Measurements from ENCODE around the gene LIMS2. TPM values are rescaled to one million over a fixed set of nuclear protein-coding genes. Genes with fewer than 3 reads are reported as not detected.

Gene LIMS2
- total and polyA plus RNA-seq, 2 experiments from 2014 or later: 1.6 to 3.5 TPM

- no peak for TF ChIP-seq CREB1 (CRISPR knock-in tag; IDR thresholded peaks at IDR 0.05; ENCODE audit: low read depth)
- no peaks in the 10 kb centered on the region for H3K9me2 ChIP-seq (ENCODE audit: insufficient read depth)
- H3K4me3 Mint-ChIP-seq: no peak overlapping the region
- H2AFZ ChIP-seq: no peak overlapping the region
- H3K36me3 ChIP-seq (ENCODE audit: insufficient read depth): no peaks in the 10 kb centered on the region
- no peak overlapping the region for H3K4me2 ChIP-seq
- no peak overlapping the region for H3K27ac ChIP-seq (ENCODE audit: low read depth)
- no peaks in the 10 kb centered on the region for H3F3A ChIP-seq (replicated peaks; ENCODE audit: low read depth)
- peaks cover 9% of the 10 kb centered on the region for H3K4me1 Mint-ChIP-seq
- no peaks in the 10 kb centered on the region; the same call in 1 of the 2 replicates for H4K20me1 ChIP-seq (replicated peaks; ENCODE audit: insufficient read depth)
- H3K4me1 ChIP-seq (ENCODE audit: insufficient read depth): no peaks in the 10 kb centered on the region
- no peak overlapping the region for H3K4me3 ChIP-seq
- DNase-seq (ENCODE audit: low spot score) (no peak), ATAC-seq (no peak)
- H3K36me3 Mint-ChIP-seq (ENCODE audit: low read depth): no peaks in the 10 kb centered on the region; the same call in 2 of the 3 replicates
- no peaks in the 10 kb centered on the region for H3K79me2 ChIP-seq (replicated peaks; ENCODE audit: insufficient read depth)
- no peaks in the 10 kb centered on the region for H3K9me3 Mint-ChIP-seq
- no peak overlapping the region for H3K27ac Mint-ChIP-seq
- H3K27me3 Mint-ChIP-seq (ENCODE audit: insufficient read depth, low read depth, poor library complexity): peaks cover 21% of the 10 kb centered on the region
- peaks cover 20% of the 10 kb centered on the region for H3K27me3 ChIP-seq (ENCODE audit: insufficient read depth)
Measured at GRCh38 chr2:127659408-127660290, 15.7 kb downstream of the LIMS2 start.

DNA sequence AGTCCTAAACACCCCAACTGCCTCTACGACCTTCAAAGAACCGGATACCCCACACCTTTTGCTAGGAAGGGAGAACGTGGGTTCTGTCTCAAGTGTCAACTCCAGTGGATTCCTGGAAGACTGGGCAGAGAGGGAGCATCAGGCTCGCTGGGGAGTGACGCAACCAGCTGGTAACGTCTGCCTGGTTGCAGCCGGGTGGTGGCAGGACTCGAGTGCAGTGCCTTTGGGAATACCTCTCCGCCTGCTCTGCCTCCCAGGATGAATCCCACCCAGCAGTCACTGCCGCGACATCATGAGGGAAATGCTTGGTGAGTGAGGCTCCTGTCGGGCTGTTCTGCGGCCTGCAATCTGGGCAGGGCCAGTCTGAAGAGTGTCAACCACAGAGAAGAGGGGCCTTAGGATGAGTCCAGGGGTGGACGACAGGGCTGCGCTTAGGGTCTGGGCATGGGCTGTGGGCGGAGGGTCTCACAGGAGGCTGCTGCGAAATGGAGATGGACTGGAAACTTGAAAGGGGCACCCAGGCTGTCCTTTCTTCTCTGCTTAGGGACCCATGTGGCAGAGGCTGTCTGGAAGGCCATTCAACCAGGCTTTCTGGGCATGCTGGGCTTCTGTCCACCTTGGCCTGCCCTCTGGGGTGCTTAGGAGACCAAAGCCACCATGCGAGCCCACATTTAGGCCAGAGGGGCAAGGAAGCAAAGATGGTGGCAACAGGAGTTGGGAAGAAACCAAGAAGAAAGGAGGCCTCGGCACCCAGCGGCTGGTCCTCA lies 16.5 kb downstream of the LIMS2 start:
- Mint-ChIP-seq H3K4me3 (no peak overlapping the region), H3K36me3 (ENCODE audit: low read depth) (no peaks in the 10 kb centered on the region; the same call in 2 of the 3 replicates), H3K9me3 (no peaks in the 10 kb centered on the region), H3K27me3 (ENCODE audit: insufficient read depth, low read depth, poor library complexity) (peaks cover 18% of the 10 kb centered on the region), H3K27ac (no peak overlapping the region), H3K4me1 (peaks cover 9% of the 10 kb centered on the region)
- no peaks in the 10 kb centered on the region; the same call in 1 of the 2 replicates for H4K20me1 ChIP-seq (replicated peaks; ENCODE audit: insufficient read depth)
- peaks cover 12% of the 10 kb centered on the region for H3K27me3 ChIP-seq (ENCODE audit: insufficient read depth)
- H3K4me1 ChIP-seq (ENCODE audit: insufficient read depth): no peaks in the 10 kb centered on the region
- no peak for DNase-seq (ENCODE audit: low spot score)
- no peak overlapping the region for H2AFZ ChIP-seq
- no peaks in the 10 kb centered on the region for H3K79me2 ChIP-seq (replicated peaks; ENCODE audit: insufficient read depth)
- no peak for TF ChIP-seq JUNB (IDR thresholded peaks at IDR 0.05; ENCODE audit: unreplicated experiment)
- TF ChIP-seq CREB1 (CRISPR knock-in tag; IDR thresholded peaks at IDR 0.05; ENCODE audit: low read depth): no peak
- no peak for TF ChIP-seq EZH2 (IDR thresholded peaks at IDR 0.05; ENCODE audit: low read depth, unreplicated experiment)
- TF ChIP-seq POLR2AphosphoS5 (IDR thresholded peaks at IDR 0.05; ENCODE audit: low read depth): no peak
- no peak for TF ChIP-seq STAT1 (IDR thresholded peaks at IDR 0.05; ENCODE audit: unreplicated experiment)
- no peak overlapping the region for H3K4me3 ChIP-seq
- no peak overlapping the region for H3K27ac ChIP-seq (ENCODE audit: low read depth)
- H3K36me3 ChIP-seq (ENCODE audit: insufficient read depth): no peaks in the 10 kb centered on the region
- H3K9me2 ChIP-seq (ENCODE audit: insufficient read depth): no peaks in the 10 kb centered on the region
- H3F3A ChIP-seq (replicated peaks; ENCODE audit: low read depth): no peaks in the 10 kb centered on the region
- ATAC-seq: no peak
- H3K4me2 ChIP-seq: no peak overlapping the region

GRCh38 chr2:127658146-127658545 lies 17.2 kb downstream of the LIMS2 start:
- no peak overlapping the region for H3K4me3 ChIP-seq
- no peaks in the 10 kb centered on the region for H3K9me2 ChIP-seq (ENCODE audit: insufficient read depth)
- no peaks in the 10 kb centered on the region for H3K36me3 ChIP-seq (ENCODE audit: insufficient read depth)
- H3K79me2 ChIP-seq (replicated peaks; ENCODE audit: insufficient read depth): no peaks in the 10 kb centered on the region
- H2AFZ ChIP-seq: no peak overlapping the region
- DNase-seq (ENCODE audit: low spot score) (no peak), ATAC-seq (no peak)
- no peaks in the 10 kb centered on the region; the same call in 1 of the 2 replicates for H4K20me1 ChIP-seq (replicated peaks; ENCODE audit: insufficient read depth)
- peaks cover 6% of the 10 kb centered on the region; the same call in 2 of the 3 replicates for H3K4me1 Mint-ChIP-seq
- peaks cover 5% of the 10 kb centered on the region; the same call in 1 of the 2 replicates for H3K27me3 ChIP-seq (ENCODE audit: insufficient read depth)
- H3K27me3 Mint-ChIP-seq (ENCODE audit: insufficient read depth, low read depth, poor library complexity): peaks cover 17% of the 10 kb centered on the region
- H3K4me1 ChIP-seq (ENCODE audit: insufficient read depth): no peaks in the 10 kb centered on the region
- no peak overlapping the region for H3K4me3 Mint-ChIP-seq
- H3K27ac Mint-ChIP-seq: no peak overlapping the region
- no peaks in the 10 kb centered on the region for H3K9me3 Mint-ChIP-seq
- H3K36me3 Mint-ChIP-seq (ENCODE audit: low read depth): no peaks in the 10 kb centered on the region; the same call in 2 of the 3 replicates
- no peaks in the 10 kb centered on the region for H3F3A ChIP-seq (replicated peaks; ENCODE audit: low read depth)
- no peak overlapping the region for H3K4me2 ChIP-seq
- H3K27ac ChIP-seq (ENCODE audit: low read depth): no peak overlapping the region
- no peak for TF ChIP-seq EZH2 (IDR thresholded peaks at IDR 0.05; ENCODE audit: low read depth, unreplicated experiment)
- TF ChIP-seq CREB1 (CRISPR knock-in tag; IDR thresholded peaks at IDR 0.05; ENCODE audit: low read depth): no peak
- TF ChIP-seq STAT1 (IDR thresholded peaks at IDR 0.05; ENCODE audit: unreplicated experiment): no peak
- no peak for TF ChIP-seq CTCF (conservative IDR thresholded peaks at IDR 0.05; ENCODE audit: low read depth in 2 of 2)
- TF ChIP-seq EZH2phosphoT487 (IDR thresholded peaks at IDR 0.05; ENCODE audit: unreplicated experiment): no peak
